Measurements from ENCODE around the gene RNPEPL1.
A peak's percentile ranks its signal among the peaks of the same experiment; 100 is the strongest.

Gene RNPEPL1

GRCh38 chr2:240569523-240569997 is 1.3 kb downstream of the RNPEPL1 start:
- no peak overlapping the region for H3K9ac ChIP-seq (ENCODE audit: low read depth, low read length, poor library complexity)
- H3K27ac ChIP-seq (replicated peaks; ENCODE audit: low read length), result no peak overlapping the region
- H2BK12ac ChIP-seq (ENCODE audit: low read length), result no peak overlapping the region
- H3K23ac ChIP-seq (ENCODE audit: low read depth, low read length, poor library complexity), result peak overlapping the region; percentile 37
- no peak overlapping the region for H4K8ac ChIP-seq (ENCODE audit: low read depth, low read length)
- H3K9me3 ChIP-seq (replicated peaks in 1 of 2; ENCODE audit: control insufficient read depth in 2 of 2, insufficient read depth in 1 of 2, low read depth in 1 of 2, low read length in 2 of 2), result peaks cover 0 to 4% of the 10 kb centered on the region in 2 donors
- peaks cover 25% of the 10 kb centered on the region in 2 donors for H3K4me1 ChIP-seq (ENCODE audit: control insufficient read depth in 2 of 2, insufficient read depth in 1 of 2, low read depth in 1 of 2, low read length in 2 of 2)
- no peak overlapping the region for H3K18ac ChIP-seq (ENCODE audit: low read length)
- H3K36me3 ChIP-seq (replicated peaks in 1 of 2; ENCODE audit: control insufficient read depth in 2 of 2, insufficient read depth in 2 of 2, low read length in 2 of 2), result peaks cover 0 to 8% of the 10 kb centered on the region in 2 donors
- no peak overlapping the region for H3K4ac ChIP-seq (ENCODE audit: low read length)
- H4K91ac ChIP-seq (ENCODE audit: low read depth, low read length, poor library complexity), result peak overlapping the region; percentile 5
- no peak for DNase-seq (ENCODE audit: low spot score)
- H2BK120ac ChIP-seq (ENCODE audit: low read depth, low read length), result no peak overlapping the region
- H3K14ac ChIP-seq (ENCODE audit: low read length), result peak overlapping the region; percentile 39
- peak overlapping the region; percentile 37 for H2AK5ac ChIP-seq (ENCODE audit: low read depth, low read length)
- H3K4me3 ChIP-seq (ENCODE audit: low read length in 2 of 2), result peak overlapping the region; percentile 57 to 90
- no peak overlapping the region for H2BK5ac ChIP-seq (ENCODE audit: low read length)
- H2AFZ ChIP-seq (ENCODE audit: low read length), result no peak overlapping the region
- peaks cover 0 to 32% (median 16%) of the 10 kb centered on the region in 3 experiments for H3K27me3 ChIP-seq (ENCODE audit: control insufficient read depth in 3 of 3, insufficient read depth in 3 of 3, low read depth in 1 of 3, low read length in 3 of 3)
- WGBS, 2 donors (ENCODE audit: extremely low coverage in 2 of 2, insufficient read length in 2 of 2, insufficient replicate concordance in 1 of 2), result no CpG with 5 or more reads among the region's 9 CpGs
- H3K4me2 ChIP-seq (ENCODE audit: insufficient read depth, low read length, poor library complexity, severe bottlenecking), result no peak overlapping the region
- peaks cover 2% of the 10 kb centered on the region for H3K79me1 ChIP-seq (ENCODE audit: low read depth, low read length)
- no peak overlapping the region for H2BK15ac ChIP-seq (ENCODE audit: low read length)

GRCh38 chr2:240569998-240570530 is 1.8 kb downstream of the RNPEPL1 start:
- H3K9ac ChIP-seq (ENCODE audit: low read depth, low read length, poor library complexity), result no peak overlapping the region
- peak overlapping the region; percentile 3 for H3K4me2 ChIP-seq (ENCODE audit: insufficient read depth, low read length, poor library complexity, severe bottlenecking)
- H3K79me1 ChIP-seq (ENCODE audit: low read depth, low read length), result peaks cover 2% of the 10 kb centered on the region
- H3K36me3 ChIP-seq (replicated peaks in 1 of 2; ENCODE audit: control insufficient read depth in 2 of 2, insufficient read depth in 2 of 2, low read length in 2 of 2), result peaks cover 0 to 13% of the 10 kb centered on the region in 2 donors
- no peak overlapping the region for H2BK5ac ChIP-seq (ENCODE audit: low read length)
- H3K14ac ChIP-seq (ENCODE audit: low read length), result no peak overlapping the region
- no peak overlapping the region for H3K18ac ChIP-seq (ENCODE audit: low read length)
- peaks cover 25% of the 10 kb centered on the region in 2 donors for H3K4me1 ChIP-seq (ENCODE audit: control insufficient read depth in 2 of 2, insufficient read depth in 1 of 2, low read depth in 1 of 2, low read length in 2 of 2)
- H2BK120ac ChIP-seq (ENCODE audit: low read depth, low read length), result no peak overlapping the region
- no peak for DNase-seq (ENCODE audit: low spot score)
- no peak overlapping the region for H3K4me3 ChIP-seq (ENCODE audit: low read length in 2 of 2)
- H2BK15ac ChIP-seq (ENCODE audit: low read length), result no peak overlapping the region
- no peak overlapping the region for H2AFZ ChIP-seq (ENCODE audit: low read length)
- peak overlapping the region; percentile 63 for H2AK5ac ChIP-seq (ENCODE audit: low read depth, low read length)
- peaks cover 0 to 32% (median 16%) of the 10 kb centered on the region in 3 experiments for H3K27me3 ChIP-seq (ENCODE audit: control insufficient read depth in 3 of 3, insufficient read depth in 3 of 3, low read depth in 1 of 3, low read length in 3 of 3)
- WGBS, 2 donors (ENCODE audit: extremely low coverage in 2 of 2, insufficient read length in 2 of 2, insufficient replicate concordance in 1 of 2), result no CpG with 5 or more reads among the region's 15 CpGs
- no peak overlapping the region for H4K8ac ChIP-seq (ENCODE audit: low read depth, low read length)
- H4K91ac ChIP-seq (ENCODE audit: low read depth, low read length, poor library complexity), result no peak overlapping the region
- H3K23ac ChIP-seq (ENCODE audit: low read depth, low read length, poor library complexity), result peak overlapping the region; percentile 57
- no peak overlapping the region for H2BK12ac ChIP-seq (ENCODE audit: low read length)
- no peak overlapping the region for H3K27ac ChIP-seq (replicated peaks; ENCODE audit: low read length)
- H3K4ac ChIP-seq (ENCODE audit: low read length), result peak overlapping the region; percentile 53
- peaks cover 0 to 4% of the 10 kb centered on the region in 2 donors for H3K9me3 ChIP-seq (replicated peaks in 1 of 2; ENCODE audit: control insufficient read depth in 2 of 2, insufficient read depth in 1 of 2, low read depth in 1 of 2, low read length in 2 of 2)

GRCh38 chr2:240570531-240571313 is 2.4 kb downstream of the RNPEPL1 start:
- H3K4me3 ChIP-seq (ENCODE audit: low read length in 2 of 2), result peak overlapping the region in 1 of 2 donors; percentile 11
- H2BK12ac ChIP-seq (ENCODE audit: low read length), result no peak overlapping the region
- no peak overlapping the region for H3K18ac ChIP-seq (ENCODE audit: low read length)
- DNase-seq (ENCODE audit: low spot score), result no peak
- H2AFZ ChIP-seq (ENCODE audit: low read length), result no peak overlapping the region
- H3K4me2 ChIP-seq (ENCODE audit: insufficient read depth, low read length, poor library complexity, severe bottlenecking), result no peak overlapping the region
- H3K9me3 ChIP-seq (replicated peaks in 1 of 2; ENCODE audit: control insufficient read depth in 2 of 2, insufficient read depth in 1 of 2, low read depth in 1 of 2, low read length in 2 of 2), result peaks cover 0 to 2% of the 10 kb centered on the region in 2 donors
- H4K91ac ChIP-seq (ENCODE audit: low read depth, low read length, poor library complexity), result no peak overlapping the region
- no peak overlapping the region for H2BK5ac ChIP-seq (ENCODE audit: low read length)
- H3K4ac ChIP-seq (ENCODE audit: low read length), result no peak overlapping the region
- H2BK15ac ChIP-seq (ENCODE audit: low read length), result no peak overlapping the region
- H3K14ac ChIP-seq (ENCODE audit: low read length), result no peak overlapping the region
- H3K27ac ChIP-seq (replicated peaks; ENCODE audit: low read length), result no peak overlapping the region
- peaks cover 0 to 17% of the 10 kb centered on the region in 2 donors for H3K36me3 ChIP-seq (replicated peaks in 1 of 2; ENCODE audit: control insufficient read depth in 2 of 2, insufficient read depth in 2 of 2, low read length in 2 of 2)
- H3K9ac ChIP-seq (ENCODE audit: low read depth, low read length, poor library complexity), result no peak overlapping the region
- no CpG with 5 or more reads among the region's 11 CpGs for WGBS, 2 donors (ENCODE audit: extremely low coverage in 2 of 2, insufficient read length in 2 of 2, insufficient replicate concordance in 1 of 2)
- no peak overlapping the region for H4K8ac ChIP-seq (ENCODE audit: low read depth, low read length)
- H3K4me1 ChIP-seq (ENCODE audit: control insufficient read depth in 2 of 2, insufficient read depth in 1 of 2, low read depth in 1 of 2, low read length in 2 of 2), result peaks cover 22 to 23% of the 10 kb centered on the region in 2 donors
- no peak overlapping the region for H2BK120ac ChIP-seq (ENCODE audit: low read depth, low read length)
- H3K79me1 ChIP-seq (ENCODE audit: low read depth, low read length), result peaks cover 2% of the 10 kb centered on the region
- peaks cover 0 to 32% (median 16%) of the 10 kb centered on the region in 3 experiments for H3K27me3 ChIP-seq (ENCODE audit: control insufficient read depth in 3 of 3, insufficient read depth in 3 of 3, low read depth in 1 of 3, low read length in 3 of 3)
- H3K23ac ChIP-seq (ENCODE audit: low read depth, low read length, poor library complexity), result peak overlapping the region; percentile 57
- H2AK5ac ChIP-seq (ENCODE audit: low read depth, low read length), result peak overlapping the region; percentile 19
